Measurements from ENCODE around the gene NEMP2.

DNA sequence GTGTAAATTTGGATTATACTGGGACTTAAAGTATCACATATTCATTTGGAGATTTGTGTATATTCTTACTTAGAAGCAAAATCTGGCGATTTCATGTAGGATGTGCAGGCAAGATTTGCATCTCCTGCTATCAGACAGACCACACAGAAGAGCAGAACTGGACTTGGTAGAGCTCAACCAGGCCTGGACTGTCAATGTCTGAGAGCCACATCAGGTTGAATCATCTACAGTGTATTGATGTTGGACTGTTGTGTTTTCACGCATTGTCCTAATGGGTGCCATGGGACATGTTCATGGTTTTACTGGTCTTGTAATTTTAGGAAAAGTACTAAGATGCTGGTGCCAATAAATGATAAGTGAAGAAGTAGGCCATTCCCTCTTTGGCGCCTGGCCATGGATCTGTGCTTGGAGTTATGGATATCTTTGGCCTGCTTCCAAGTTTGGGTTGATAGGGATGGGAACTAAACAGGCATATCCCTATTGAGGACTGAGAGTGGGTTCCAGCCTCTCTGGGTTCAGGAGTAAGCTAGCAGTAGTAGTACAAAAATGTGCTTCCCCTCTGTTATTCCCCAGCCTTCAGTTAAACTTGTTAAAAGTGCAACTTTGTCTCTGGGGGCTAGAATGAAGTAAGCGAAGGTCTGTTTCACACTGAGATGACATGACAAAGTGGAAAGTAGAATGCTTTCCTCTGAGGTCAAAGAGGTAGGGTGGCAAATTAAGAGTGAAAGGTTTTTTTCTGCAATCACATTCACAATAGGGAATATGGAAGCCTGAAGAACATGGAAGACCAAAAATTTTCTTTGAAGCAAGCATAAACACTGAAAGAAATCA lies 49.2 kb upstream of the NEMP2 start:
- TF ChIP-seq, protein P1, sequence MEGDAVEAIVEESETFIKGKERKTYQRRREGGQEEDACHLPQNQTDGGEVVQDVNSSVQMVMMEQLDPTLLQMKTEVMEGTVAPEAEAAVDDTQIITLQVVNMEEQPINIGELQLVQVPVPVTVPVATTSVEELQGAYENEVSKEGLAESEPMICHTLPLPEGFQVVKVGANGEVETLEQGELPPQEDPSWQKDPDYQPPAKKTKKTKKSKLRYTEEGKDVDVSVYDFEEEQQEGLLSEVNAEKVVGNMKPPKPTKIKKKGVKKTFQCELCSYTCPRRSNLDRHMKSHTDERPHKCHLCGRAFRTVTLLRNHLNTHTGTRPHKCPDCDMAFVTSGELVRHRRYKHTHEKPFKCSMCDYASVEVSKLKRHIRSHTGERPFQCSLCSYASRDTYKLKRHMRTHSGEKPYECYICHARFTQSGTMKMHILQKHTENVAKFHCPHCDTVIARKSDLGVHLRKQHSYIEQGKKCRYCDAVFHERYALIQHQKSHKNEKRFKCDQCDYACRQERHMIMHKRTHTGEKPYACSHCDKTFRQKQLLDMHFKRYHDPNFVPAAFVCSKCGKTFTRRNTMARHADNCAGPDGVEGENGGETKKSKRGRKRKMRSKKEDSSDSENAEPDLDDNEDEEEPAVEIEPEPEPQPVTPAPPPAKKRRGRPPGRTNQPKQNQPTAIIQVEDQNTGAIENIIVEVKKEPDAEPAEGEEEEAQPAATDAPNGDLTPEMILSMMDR (IDR thresholded peaks at IDR 0.05; ENCODE audit: low read length) = no peak
- no peak for TF ChIP-seq EZH2 (IDR thresholded peaks at IDR 0.05; ENCODE audit: borderline replicate concordance, low read length)

Data from OCI-LY1 (cell line).